Neural progenitor cell (in vitro differentiated cells): ENCODE data around the gene TMEM233. TPM values are rescaled to one million over a fixed set of nuclear protein-coding genes. Genes with fewer than 3 reads are reported as not detected.
A peak's percentile ranks its signal among the peaks of the same experiment; 100 is the strongest.

Experiments
- DNase-seq: peaks from one replicate; pipeline ENCODE4 v3.0.0-alpha.2; 2016; ENCODE audit warnings: low spot score
- H2AFZ ChIP-seq: fragments of 200-600 bp; sonication (generic); replicated peaks from 2 replicates; pipeline ENCODE4 v1.6.1; 2016; ENCODE audit warnings: antibody characterized with exemption
- H3F3A ChIP-seq: fragments of 200-600 bp; sonication (generic); 2 replicates; pipeline ENCODE4 v1.6.1; 2016; ENCODE audit warnings: antibody characterized with exemption, low read depth
- H3K27ac ChIP-seq: fragments of 200-600 bp; sonication (generic); 2 replicates; pipeline ENCODE4 v1.5.1; 2016; ENCODE audit warnings: mild to moderate bottlenecking
- H3K27me3 ChIP-seq: fragments of 200-600 bp; sonication (generic); 2 replicates; pipeline ENCODE4 v1.6.1; 2016; ENCODE audit warnings: mild to moderate bottlenecking, moderate library complexity
- H3K36me3 ChIP-seq: fragments of 200-600 bp; sonication (generic); 2 replicates; pipeline ENCODE4 v1.5.1; 2016
- H3K4me1 ChIP-seq: fragments of 200-600 bp; sonication (generic); 2 replicates; pipeline ENCODE4 v1.6.1; 2016; ENCODE audit warnings: mixed run types
- H3K4me2 ChIP-seq: fragments of 200-600 bp; sonication (generic); 2 replicates; pipeline ENCODE4 v1.6.1; 2016
- H3K4me3 ChIP-seq: fragments of 200-600 bp; sonication (generic); 2 replicates; pipeline ENCODE4 v1.5.1; 2016
- H3K79me2 ChIP-seq: fragments of 200-600 bp; sonication (generic); 2 replicates; pipeline ENCODE4 v1.6.1; 2016; ENCODE audit warnings: low read depth
- H3K9ac ChIP-seq: fragments of 200-600 bp; sonication (generic); 2 replicates; pipeline ENCODE4 v1.6.1; 2016
- H3K9me3 ChIP-seq: fragments of 200-600 bp; sonication (generic); 2 replicates; pipeline ENCODE4 v1.5.1; 2016; ENCODE audit warnings: low read depth
- H4K20me1 ChIP-seq: fragments of 200-600 bp; sonication (generic); 2 replicates; pipeline ENCODE4 v1.6.1; 2016; ENCODE audit warnings: low read depth
- H3K27ac Mint-ChIP-seq: 3 replicates; pipeline ENCODE4 v1.8.0; 2021; ENCODE audit warnings: mixed read lengths
- H3K27me3 Mint-ChIP-seq: 2 replicates; pipeline ENCODE4 v1.8.0; 2022; ENCODE audit warnings: low read depth, mild to moderate bottlenecking, inconsistent platforms, moderate library complexity, mixed read lengths; ENCODE audit not compliant: insufficient read depth
- H3K36me3 Mint-ChIP-seq: 3 replicates; pipeline ENCODE4 v1.8.0; 2021; ENCODE audit warnings: mixed read lengths
- H3K4me1 Mint-ChIP-seq: 3 replicates; pipeline ENCODE4 v1.8.0; 2021; ENCODE audit warnings: mixed read lengths
- H3K4me3 Mint-ChIP-seq: 3 replicates; pipeline ENCODE4 v1.8.0; 2021; ENCODE audit warnings: mild to moderate bottlenecking, moderate library complexity, mixed read lengths
- H3K9me3 Mint-ChIP-seq: 3 replicates; pipeline ENCODE4 v1.8.0; 2020; ENCODE audit warnings: mixed read lengths
- CTCF ChIP-seq: fragments of 200-600 bp; sonication (generic); IDR thresholded peaks from 2 replicates; pipeline ENCODE4 v1.5.1; 2017; ENCODE audit warnings: antibody characterized with exemption, mild to moderate bottlenecking
- EZH2 ChIP-seq: fragments of 200-600 bp; sonication (generic); IDR thresholded peaks from 2 replicates; pipeline ENCODE4 v1.6.1; 2017; ENCODE audit warnings: antibody characterized with exemption, mild to moderate bottlenecking, moderate library complexity
- EZH2phosphoT487 ChIP-seq: fragments of 200-600 bp; sonication (generic); IDR thresholded peaks from 2 replicates; pipeline ENCODE4 v1.6.1; 2017; ENCODE audit warnings: antibody characterized with exemption
- total RNA-seq: library from RNA; depleted of rRNA; stranded (reverse); fragments of >200 nt; gene quantifications from 2 replicates; pipeline ENCODE4 v1.2.3, GENCODE V29; 2015; ENCODE audit warnings: low replicate concordance

TMEM233 gene
- total RNA-seq, 1 donor from 2014 or later, result not detected

- Histone ChIP-seq H3K4me3 (no peak overlapping the region), H3K4me2 (peak overlapping the region; percentile 19), H3K9me3 (no peaks in the 10 kb centered on the region), H3K27me3 (no peaks in the 10 kb centered on the region), H3K4me1 (peaks cover 19% of the 10 kb centered on the region), H3K79me2 (no peaks in the 10 kb centered on the region), H3K36me3 (peaks cover 10% of the 10 kb centered on the region), H3K9ac (no peak overlapping the region), H4K20me1 (peaks cover 14% of the 10 kb centered on the region), H3K27ac (peak overlapping the region; percentile 63), H3F3A (peaks cover 32% of the 10 kb centered on the region), H2AFZ (no peak overlapping the region)
- peak; percentile 64 for DNase-seq
- peak overlapping the region; percentile 60 for H3K27ac Mint-ChIP-seq
- peaks cover 7% of the 10 kb centered on the region for H3K4me1 Mint-ChIP-seq
- no peak overlapping the region for H3K4me3 Mint-ChIP-seq
- H3K9me3 Mint-ChIP-seq, result no peaks in the 10 kb centered on the region
- peaks cover 41% of the 10 kb centered on the region for H3K36me3 Mint-ChIP-seq
- TF ChIP-seq EZH2, result no peak
- no peak for TF ChIP-seq CTCF
- TF ChIP-seq EZH2phosphoT487, result no peak
- no peaks in the 10 kb centered on the region for H3K27me3 Mint-ChIP-seq
Observed at GRCh38 chr12:119679081-119679480, 85.5 kb downstream of the TMEM233 start.

GRCh38 chr12:119679490-119679889 is 85.9 kb downstream of the TMEM233 start:
- no peaks in the 10 kb centered on the region for H3K9me3 ChIP-seq
- H3K9ac ChIP-seq, result no peak overlapping the region
- H3K79me2 ChIP-seq, result no peaks in the 10 kb centered on the region
- H3K4me1 ChIP-seq, result peaks cover 19% of the 10 kb centered on the region
- DNase-seq, result no peak
- H3K27me3 ChIP-seq, result no peaks in the 10 kb centered on the region
- Mint-ChIP-seq H3K4me3 (no peak overlapping the region), H3K27me3 (no peaks in the 10 kb centered on the region), H3K9me3 (no peaks in the 10 kb centered on the region), H3K27ac (peak overlapping the region; percentile 60), H3K4me1 (peaks cover 7% of the 10 kb centered on the region), H3K36me3 (peaks cover 38% of the 10 kb centered on the region)
- H3K4me2 ChIP-seq, result no peak overlapping the region
- peaks cover 14% of the 10 kb centered on the region for H4K20me1 ChIP-seq
- peaks cover 10% of the 10 kb centered on the region for H3K36me3 ChIP-seq
- H3F3A ChIP-seq, result peaks cover 32% of the 10 kb centered on the region
- peak overlapping the region; percentile 63 for H3K27ac ChIP-seq
- H3K4me3 ChIP-seq, result no peak overlapping the region
- TF ChIP-seq EZH2 (no peak), CTCF (no peak), EZH2phosphoT487 (no peak)
- H2AFZ ChIP-seq, result no peak overlapping the region

- no peak for DNase-seq
- Histone ChIP-seq H3K9me3 (no peaks in the 10 kb centered on the region), H3K27ac (no peak overlapping the region), H4K20me1 (peaks cover 14% of the 10 kb centered on the region), H3K9ac (no peak overlapping the region), H3K4me3 (no peak overlapping the region), H3K4me2 (no peak overlapping the region), H3K4me1 (peaks cover 19% of the 10 kb centered on the region), H2AFZ (no peak overlapping the region), H3K36me3 (peaks cover 10% of the 10 kb centered on the region), H3K27me3 (no peaks in the 10 kb centered on the region), H3K79me2 (no peaks in the 10 kb centered on the region), H3F3A (peaks cover 32% of the 10 kb centered on the region)
- no peak overlapping the region for H3K27ac Mint-ChIP-seq
- H3K36me3 Mint-ChIP-seq, result peaks cover 37% of the 10 kb centered on the region
- no peaks in the 10 kb centered on the region for H3K27me3 Mint-ChIP-seq
- no peak overlapping the region for H3K4me3 Mint-ChIP-seq
- no peaks in the 10 kb centered on the region for H3K9me3 Mint-ChIP-seq
- peaks cover 7% of the 10 kb centered on the region for H3K4me1 Mint-ChIP-seq
- TF ChIP-seq EZH2, result no peak
- no peak for TF ChIP-seq CTCF
- no peak for TF ChIP-seq EZH2phosphoT487
Observed at GRCh38 chr12:119681111-119681510, 87.5 kb downstream of the TMEM233 start.
